H9 (cell line): Measurements from ENCODE around the gene GNL1. TPM values are rescaled to one million over a fixed set of nuclear protein-coding genes. Genes with fewer than 3 reads are reported as not detected.

Source experiments
- DNase-seq: peaks from one replicate; pipeline ENCODE4 v3.0.0-alpha.2; 2017
- H2AFZ ChIP-seq: one replicate; pipeline ENCODE4 v1.6.1; 2013; ENCODE audit warnings: mild to moderate bottlenecking, low read length, control low read depth, moderate library complexity
- H2AK5ac ChIP-seq: 2 replicates; pipeline ENCODE4 v1.6.1; 2013; ENCODE audit warnings: low read length, control low read depth, mixed read lengths; ENCODE audit not compliant: insufficient read length
- H2BK120ac ChIP-seq: one replicate; pipeline ENCODE4 v1.6.1; 2013; ENCODE audit warnings: low read depth, mild to moderate bottlenecking, low read length, control low read depth, inconsistent platforms; ENCODE audit not compliant: poor library complexity, severe bottlenecking
- H2BK12ac ChIP-seq: 2 replicates; pipeline ENCODE4 v1.6.1; 2013; ENCODE audit warnings: low read length, control low read depth, mixed read lengths, low read depth; ENCODE audit not compliant: insufficient read length
- H2BK15ac ChIP-seq: 2 replicates; pipeline ENCODE4 v1.6.1; 2013; ENCODE audit warnings: low read depth, low read length, control low read depth
- H2BK20ac ChIP-seq: one replicate; pipeline ENCODE4 v1.6.1; 2013; ENCODE audit warnings: low read depth, mild to moderate bottlenecking, low read length, control low read depth, inconsistent platforms; ENCODE audit not compliant: poor library complexity, severe bottlenecking
- H2BK5ac ChIP-seq: 2 replicates; pipeline ENCODE4 v1.6.1; 2013; ENCODE audit warnings: low read length, control low read depth, mixed read lengths; ENCODE audit not compliant: insufficient read length
- H3K14ac ChIP-seq: 2 replicates; pipeline ENCODE4 v1.6.1; 2013; ENCODE audit warnings: low read length, control low read depth; ENCODE audit not compliant: insufficient read depth
- H3K18ac ChIP-seq: 2 replicates; pipeline ENCODE4 v1.6.1; 2013; ENCODE audit warnings: low read depth, mild to moderate bottlenecking, mixed read lengths, low read length, control low read depth; ENCODE audit not compliant: insufficient read length
- H3K23ac ChIP-seq: 2 replicates; pipeline ENCODE4 v1.6.1; 2013; ENCODE audit warnings: low read length, control low read depth, mixed read lengths, low read depth; ENCODE audit not compliant: insufficient read length
- H3K23me2 ChIP-seq: 2 replicates; pipeline ENCODE4 v1.6.1; 2013; ENCODE audit warnings: low read depth, mild to moderate bottlenecking, mixed read lengths, low read length, control low read depth; ENCODE audit not compliant: insufficient read length, poor library complexity, severe bottlenecking
- H3K27ac ChIP-seq: 2 replicates; pipeline ENCODE4 v1.5.1; 2013; ENCODE audit warnings: low read length, control low read depth, mixed read lengths, low read depth; ENCODE audit not compliant: insufficient read length
- H3K27me3 ChIP-seq: 2 replicates; pipeline ENCODE4 v1.6.1; 2013; ENCODE audit warnings: low read length, control low read depth, inconsistent platforms; ENCODE audit not compliant: insufficient read depth
- H3K4ac ChIP-seq: 2 replicates; pipeline ENCODE4 v1.6.1; 2013; ENCODE audit warnings: low read depth, mild to moderate bottlenecking, control low read depth, inconsistent platforms, low read length, moderate library complexity
- H3K4me1 ChIP-seq: 2 replicates; pipeline ENCODE4 v1.6.1; 2013; ENCODE audit warnings: low read length, control low read depth, inconsistent platforms; ENCODE audit not compliant: insufficient read depth
- H3K4me2 ChIP-seq: 2 replicates; pipeline ENCODE4 v1.6.1; 2013; ENCODE audit warnings: low read length, control low read depth, mixed read lengths; ENCODE audit not compliant: insufficient read length, insufficient read depth
- H3K56ac ChIP-seq: 2 replicates; pipeline ENCODE4 v1.6.1; 2013; ENCODE audit warnings: low read depth, mild to moderate bottlenecking, mixed read lengths, low read length, control low read depth; ENCODE audit not compliant: insufficient read length
- H3K79me1 ChIP-seq: 2 replicates; pipeline ENCODE4 v1.6.1; 2013; ENCODE audit warnings: low read depth, mild to moderate bottlenecking, moderate library complexity, low read length, control low read depth, inconsistent platforms; ENCODE audit not compliant: insufficient read depth, poor library complexity, severe bottlenecking
- H3K79me2 ChIP-seq: 2 replicates; pipeline ENCODE4 v1.6.1; 2013; ENCODE audit warnings: low read length, control low read depth, inconsistent platforms; ENCODE audit not compliant: insufficient read depth
- H3K9ac ChIP-seq: 2 replicates; pipeline ENCODE4 v1.6.1; 2013; ENCODE audit warnings: low read length, control low read depth, mixed read lengths; ENCODE audit not compliant: insufficient read length; ENCODE audit errors: extremely low read depth
- H3K9me3 ChIP-seq: one replicate; pipeline ENCODE4 v1.6.1; 2013; ENCODE audit warnings: low read depth, low read length, inconsistent platforms; ENCODE audit not compliant: control insufficient read depth
- H3T11ph ChIP-seq: one replicate; pipeline ENCODE4 v1.6.1; 2013; ENCODE audit warnings: mild to moderate bottlenecking, low read length, control low read depth, inconsistent platforms
- H4K20me1 ChIP-seq: one replicate; pipeline ENCODE4 v1.6.1; 2013; ENCODE audit not compliant: control insufficient read depth, insufficient read length, insufficient read depth
- H4K5ac ChIP-seq: 2 replicates; pipeline ENCODE4 v1.6.1; 2013; ENCODE audit warnings: low read depth, mild to moderate bottlenecking, mixed read lengths, low read length, control low read depth; ENCODE audit not compliant: insufficient read length
- H4K8ac ChIP-seq: replicated peaks from 2 replicates; pipeline ENCODE4 v1.6.1; 2013; ENCODE audit warnings: low read length, control low read depth, mixed read lengths, low read depth; ENCODE audit not compliant: insufficient read length
- H4K91ac ChIP-seq: 2 replicates; pipeline ENCODE4 v1.6.1; 2013; ENCODE audit warnings: low read depth, mild to moderate bottlenecking, moderate library complexity, mixed read lengths, low read length, control low read depth; ENCODE audit not compliant: insufficient read length
- H3K27ac Mint-ChIP-seq, 3 experiments: 2 replicates in 2 of 3; 3 replicates in 1 of 3; pipeline ENCODE4 v1.8.0; 2020 to 2021; ENCODE audit warnings: mixed read lengths in 3 of 3, mild to moderate bottlenecking in 1 of 3, moderate library complexity in 1 of 3
- H3K27me3 Mint-ChIP-seq: 2 replicates; pipeline ENCODE4 v1.8.0; 2021; ENCODE audit warnings: low read depth, mild to moderate bottlenecking, moderate library complexity, mixed read lengths
- H3K36me3 Mint-ChIP-seq, 3 experiments: 2 replicates in 2 of 3; 3 replicates in 1 of 3; pipeline ENCODE4 v1.8.0; 2020 to 2021; ENCODE audit warnings: low read depth in 3 of 3, mixed read lengths in 3 of 3; ENCODE audit not compliant: insufficient read depth in 1 of 3
- H3K4me1 Mint-ChIP-seq, 2 experiments: 2 replicates each; pipeline ENCODE4 v1.8.0; 2020; ENCODE audit warnings: mixed read lengths in 2 of 2
- H3K4me3 Mint-ChIP-seq, 2 experiments: 2 replicates in 1 of 2; 3 replicates in 1 of 2; pipeline ENCODE4 v1.8.0; 2020 to 2021; ENCODE audit warnings: mild to moderate bottlenecking in 2 of 2, mixed read lengths in 2 of 2, moderate library complexity in 1 of 2
- H3K9me3 Mint-ChIP-seq, 2 experiments: 2 replicates in 1 of 2; 3 replicates in 1 of 2; pipeline ENCODE4 v1.8.0; 2020; ENCODE audit warnings: mild to moderate bottlenecking in 2 of 2, mixed read lengths in 2 of 2, moderate library complexity in 1 of 2
- CTCF ChIP-seq: fragments of 200-600 bp; sonication (generic); conservative IDR thresholded peaks from 3 replicates; pipeline ENCODE4 v1.8.0; 2021; ENCODE audit warnings: antibody characterized with exemption, mild to moderate bottlenecking
- WGBS: extraction: QIAGEN DNeasy Blood & Tissue Kit; methylation state at CpG from one replicate; pipeline ENCODE4 v1.1.7; 2013; ENCODE audit warnings: missing lambda C conversion rate, low lambda C conversion rate, mixed read lengths; ENCODE audit not compliant: insufficient read length; ENCODE audit errors: extremely low coverage; 5-methylcytosine and 5-hydroxymethylcytosine counted together
- total RNA-seq: library from RNA; stranded (reverse); gene quantifications from 2 replicates; pipeline ENCODE4 v1.2.1, GENCODE V29; 2021

The GNL1 gene
- total RNA-seq, 1 experiment from 2014 or later, result 83.5 TPM

GRCh38 chr6:30601436-30601814, 45.1 kb upstream of the GNL1 start:
- Histone ChIP-seq H2AFZ (no peak overlapping the region), H3K4ac (no peak overlapping the region), H2AK5ac (no peak overlapping the region), H3K79me1 (no peaks in the 10 kb centered on the region), H3K18ac (no peak overlapping the region), H3K23me2 (no peaks in the 10 kb centered on the region), H3K56ac (no peak overlapping the region), H4K91ac (no peak overlapping the region), H4K20me1 (peaks cover 3% of the 10 kb centered on the region), H2BK120ac (no peak overlapping the region), H3K4me2 (no peak overlapping the region), H3K9ac (no peak overlapping the region), H2BK5ac (no peak overlapping the region), H3K14ac (no peak overlapping the region), H4K5ac (no peak overlapping the region), H2BK12ac (no peak overlapping the region), H3K27ac (no peak overlapping the region), H3K23ac (no peak overlapping the region), H3T11ph (no peak overlapping the region), H3K9me3 (no peaks in the 10 kb centered on the region), H3K4me1 (no peaks in the 10 kb centered on the region), H4K8ac (no peak overlapping the region), H2BK15ac (no peak overlapping the region), H3K79me2 (no peaks in the 10 kb centered on the region), H3K27me3 (no peaks in the 10 kb centered on the region), H2BK20ac (no peak overlapping the region)
- DNase-seq, result no peak
- Mint-ChIP-seq H3K36me3 (peaks cover 50 to 77% (median 67%) of the 10 kb centered on the region in 3 experiments), H3K4me1 (peaks cover 0 to 2% of the 10 kb centered on the region in 2 experiments; a peak in 1 of 4 replicates), H3K9me3 (no peaks in the 10 kb centered on the region), H3K27me3 (peaks cover 2% of the 10 kb centered on the region), H3K4me3 (no peak overlapping the region; a peak in 1 of 5 replicates), H3K27ac (peak overlapping the region in 2 of 3 experiments; percentile 28 to 33; a peak in 1 of 7 replicates)
- TF ChIP-seq CTCF, result no peak
- no CpG with 5 or more reads among the region's 6 CpGs for WGBS
